Measurements from ENCODE around the gene TRAK1.

The TRAK1 gene

DNA sequence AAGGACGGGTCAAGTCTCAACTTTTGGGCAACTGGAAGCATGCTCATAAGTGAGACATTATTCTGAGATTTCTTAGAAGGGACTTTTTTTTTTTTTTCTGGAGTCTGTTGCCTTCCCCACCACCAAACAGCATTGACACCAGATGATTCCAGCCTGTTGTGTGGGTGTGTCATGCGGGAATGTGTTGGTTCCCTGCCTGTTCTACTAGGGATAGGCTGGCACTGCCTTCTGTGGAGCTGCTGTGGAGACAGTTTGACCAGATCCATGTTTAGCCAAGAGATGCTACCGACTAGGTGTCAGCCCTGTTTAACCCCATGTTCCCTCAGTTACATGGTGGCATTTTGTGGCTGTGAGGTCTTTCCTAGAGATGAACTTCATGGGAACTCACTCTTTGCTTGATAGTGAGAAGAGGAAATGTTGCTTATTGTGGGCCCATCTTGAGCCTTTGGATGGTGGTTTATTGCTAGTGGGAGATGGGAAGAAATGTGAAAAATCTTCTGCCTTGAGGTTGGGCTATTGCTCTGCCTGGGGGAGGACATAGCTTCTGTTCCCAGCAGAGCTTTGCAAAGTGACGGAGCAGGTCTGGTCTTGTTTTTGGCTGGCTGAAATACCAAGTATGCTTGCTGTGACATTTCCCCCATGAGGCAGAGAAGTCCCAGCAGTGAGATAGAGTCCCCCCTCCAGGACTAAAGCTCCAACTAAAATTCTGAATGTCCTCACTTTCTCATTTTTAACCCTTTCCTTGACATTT lies 31.3 kb downstream of the TRAK1 start:
- no peak for DNase-seq (ENCODE audit: low read depth in 1 of 2, low spot score in 1 of 2)

DNA sequence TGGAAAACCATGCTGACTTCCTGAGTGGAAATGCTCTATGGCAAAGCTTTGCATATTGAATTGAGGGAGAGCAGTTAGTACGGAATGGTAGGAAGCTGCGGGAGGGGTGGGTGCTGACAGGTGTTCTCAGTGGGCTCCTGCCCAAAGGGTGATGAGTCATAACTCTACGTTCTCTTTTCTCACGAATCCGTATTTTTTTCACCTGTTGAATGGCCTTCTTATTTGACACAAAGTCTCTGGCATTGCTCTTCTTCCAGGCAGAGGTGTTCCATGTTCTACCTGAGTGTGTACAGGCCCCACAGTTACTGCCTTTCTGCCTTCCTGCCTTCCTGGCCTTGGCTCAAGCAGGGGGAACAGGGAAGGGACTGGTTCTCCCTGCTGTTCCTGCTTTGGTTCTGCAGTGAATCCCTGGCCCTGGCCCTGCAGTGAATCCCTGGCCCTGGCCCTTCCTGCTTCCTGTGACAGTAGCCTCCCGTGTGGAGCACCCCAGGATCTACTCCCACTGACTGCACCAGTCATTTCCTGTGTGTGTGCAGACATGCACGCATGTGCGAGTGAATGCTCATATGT lies 31.9 kb downstream of the TRAK1 start:
- DNase-seq (ENCODE audit: low read depth in 1 of 2, low spot score in 1 of 2) = no peak

DNA sequence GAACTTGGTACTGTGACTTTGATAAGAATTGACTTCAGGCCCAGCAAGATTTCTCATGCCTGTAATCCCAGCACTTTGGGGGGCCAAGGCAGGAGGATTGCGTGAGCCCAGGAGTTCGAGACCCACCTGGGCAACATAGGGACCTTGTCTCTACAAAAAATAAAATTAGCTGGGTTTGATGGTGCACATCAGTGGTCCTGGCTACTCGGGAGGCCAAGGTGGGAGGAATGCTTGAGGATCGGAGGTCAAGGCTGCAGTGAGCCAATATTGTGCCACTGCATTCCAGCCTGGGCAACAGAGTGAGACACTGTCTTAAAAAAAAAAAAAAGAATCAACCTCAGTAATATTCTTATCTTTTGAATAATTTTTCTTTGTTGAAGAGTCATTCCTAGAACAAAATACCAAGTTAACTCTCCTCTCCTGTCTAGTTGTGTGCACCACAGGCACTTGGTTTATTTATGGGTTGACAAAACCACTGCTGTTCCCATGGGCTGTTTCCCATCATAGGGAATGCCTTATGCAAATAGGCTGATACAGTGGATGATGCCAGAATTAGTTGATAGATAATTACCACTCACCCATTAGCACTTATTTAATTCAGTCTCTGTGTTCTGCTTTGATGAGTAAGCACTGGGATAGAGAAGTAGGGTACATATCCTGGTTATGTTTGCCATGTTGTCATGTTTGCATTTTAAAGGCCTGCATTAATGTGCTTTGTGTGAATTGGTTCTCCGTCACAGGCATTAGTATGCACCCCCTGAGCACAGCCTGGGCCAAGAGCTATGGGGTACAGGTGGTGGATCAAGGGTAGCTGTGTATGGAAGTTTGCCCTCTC lies 32.9 kb downstream of the TRAK1 start:
- DNase-seq (ENCODE audit: low read depth in 1 of 2, low spot score in 1 of 2) = no peak

DNA sequence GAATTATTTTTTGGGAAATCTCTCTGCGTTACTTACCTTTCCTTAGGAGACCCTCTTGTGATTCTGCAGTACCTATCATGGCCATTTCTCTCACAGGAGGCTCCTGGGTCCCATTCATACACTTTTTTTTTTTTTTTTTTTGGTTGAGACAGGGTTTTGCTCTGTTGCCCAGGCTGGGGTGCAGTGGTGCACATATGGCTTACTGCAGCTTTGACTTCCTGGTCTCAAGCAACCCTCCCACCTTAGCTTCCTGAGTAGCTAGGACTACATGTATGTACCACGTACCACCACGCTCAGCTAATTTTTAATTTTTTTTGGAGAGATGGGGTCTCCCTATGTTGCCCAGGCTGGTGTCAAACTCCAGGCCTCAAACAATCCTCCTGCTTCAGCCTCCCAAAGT lies 36.1 kb downstream of the TRAK1 start:
- no peak for DNase-seq (ENCODE audit: low read depth in 1 of 2, low spot score in 1 of 2)

DNA sequence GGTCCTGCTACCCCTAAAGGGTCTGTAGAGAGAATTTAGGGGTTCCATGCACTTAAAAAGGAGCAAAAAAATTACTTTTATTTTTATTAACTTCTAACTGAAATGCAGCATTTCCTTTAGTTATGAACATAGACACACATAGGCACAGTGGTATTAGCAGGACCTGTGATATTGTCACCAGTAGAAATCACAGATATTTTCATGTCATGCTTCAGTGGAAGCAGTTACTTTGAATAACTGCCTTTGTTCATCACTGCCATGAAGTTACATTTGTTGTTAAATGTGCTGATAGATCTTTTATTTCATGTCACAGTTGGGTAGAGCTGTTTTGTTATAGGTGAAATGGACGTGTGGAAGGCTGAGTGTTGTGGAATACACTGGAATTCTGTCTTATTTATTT lies 37.4 kb downstream of the TRAK1 start:
- no peak for DNase-seq (ENCODE audit: low read depth in 1 of 2, low spot score in 1 of 2)

DNA sequence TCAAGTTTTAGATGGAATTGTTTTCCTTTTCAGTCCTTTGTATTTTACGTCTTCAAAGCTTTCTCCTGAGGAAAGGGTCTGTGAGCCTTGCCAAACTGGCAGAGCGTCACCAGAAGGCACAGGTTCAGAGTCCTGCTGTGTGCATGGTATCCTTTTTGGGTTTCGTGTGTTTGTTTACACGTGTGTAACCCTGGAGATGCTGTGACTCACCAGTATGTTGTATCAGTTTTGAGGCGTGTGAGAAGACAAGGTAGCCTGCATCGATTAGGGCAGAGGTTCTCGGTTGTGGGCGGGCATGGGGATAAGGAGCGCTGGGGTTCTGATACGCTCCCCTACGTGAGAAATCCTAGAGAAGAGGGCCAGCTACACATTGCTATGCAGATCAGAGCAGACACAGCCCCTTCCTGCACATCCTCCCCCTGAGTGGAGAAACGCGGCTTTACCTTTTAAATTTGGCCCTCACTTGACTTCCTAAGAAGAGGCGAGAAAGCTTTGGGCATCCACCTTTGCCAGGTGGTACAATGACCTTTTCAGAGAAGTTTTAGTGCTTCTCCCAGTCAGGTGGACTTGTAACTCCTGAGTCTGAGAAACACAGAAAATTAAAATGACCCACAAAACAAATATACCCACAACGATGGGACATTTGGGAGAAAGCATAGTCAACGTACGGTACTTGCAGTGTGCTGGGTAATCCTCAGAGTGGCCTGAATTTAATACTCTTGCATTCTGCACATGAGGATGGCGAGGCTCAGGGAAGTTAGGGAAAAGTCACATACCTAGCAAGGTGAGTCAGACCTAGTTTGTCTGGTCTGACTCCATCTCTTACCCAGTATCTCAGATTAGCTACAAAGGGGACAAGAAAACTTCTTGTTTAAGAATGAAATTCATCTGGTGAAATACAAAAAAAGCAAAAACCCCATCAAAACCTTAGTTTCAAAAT lies 38.1 kb downstream of the TRAK1 start:
- DNase-seq (ENCODE audit: low read depth in 1 of 2, low spot score in 1 of 2) = no peak

DNA sequence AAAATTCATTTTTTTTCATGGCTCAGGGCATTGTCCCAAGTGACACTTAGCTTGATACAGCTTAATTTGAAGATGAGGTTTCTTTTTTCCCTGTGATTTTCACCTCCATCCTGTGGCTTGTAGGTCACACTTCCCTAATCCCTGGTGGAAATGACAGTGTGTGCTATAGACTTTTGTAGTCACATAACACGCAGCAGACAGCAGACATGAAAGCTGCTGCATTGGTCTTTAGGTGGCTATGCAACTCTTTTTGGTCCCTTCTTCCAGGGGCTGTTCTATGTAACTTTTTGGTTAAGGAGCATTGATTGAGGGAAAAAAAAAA lies 38.8 kb downstream of the TRAK1 start:
- DNase-seq (ENCODE audit: low read depth in 1 of 2, low spot score in 1 of 2) = no peak

DNA sequence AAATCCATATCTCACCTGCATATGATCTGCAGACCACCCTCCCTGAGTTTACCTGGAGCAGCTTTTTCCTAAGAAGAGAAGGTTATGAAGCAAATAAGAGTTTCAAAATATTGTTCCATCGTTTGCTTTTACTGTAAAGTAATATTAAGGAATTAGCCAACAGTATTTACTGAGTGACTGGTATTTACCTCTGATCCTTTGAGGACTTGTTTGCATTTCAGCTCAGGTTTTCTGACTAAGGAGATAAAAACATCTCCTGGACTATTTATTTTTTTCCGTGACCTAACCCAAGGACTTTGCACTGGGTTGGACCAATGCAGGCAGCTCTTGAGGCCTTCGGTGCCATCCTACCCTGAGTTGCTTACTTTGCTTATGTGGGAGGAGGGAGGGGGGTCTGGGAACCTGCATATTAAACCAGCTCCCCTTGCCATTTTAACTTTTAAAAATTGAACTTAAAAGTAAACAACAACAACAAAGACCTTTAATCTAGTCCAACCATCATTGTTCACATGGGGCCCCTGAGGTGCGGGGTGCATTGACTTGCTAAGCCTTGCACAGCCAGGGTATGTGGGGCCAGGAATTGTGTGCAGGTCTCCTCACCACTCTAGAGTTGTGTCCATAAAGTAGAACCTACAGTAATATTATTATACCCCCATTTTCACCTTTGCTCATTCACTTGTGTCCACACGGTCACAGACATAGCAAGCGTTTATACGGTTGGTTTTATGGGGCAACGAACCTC lies 39.3 kb downstream of the TRAK1 start:
- DNase-seq (ENCODE audit: low read depth in 1 of 2, low spot score in 1 of 2) = no peak

DNA sequence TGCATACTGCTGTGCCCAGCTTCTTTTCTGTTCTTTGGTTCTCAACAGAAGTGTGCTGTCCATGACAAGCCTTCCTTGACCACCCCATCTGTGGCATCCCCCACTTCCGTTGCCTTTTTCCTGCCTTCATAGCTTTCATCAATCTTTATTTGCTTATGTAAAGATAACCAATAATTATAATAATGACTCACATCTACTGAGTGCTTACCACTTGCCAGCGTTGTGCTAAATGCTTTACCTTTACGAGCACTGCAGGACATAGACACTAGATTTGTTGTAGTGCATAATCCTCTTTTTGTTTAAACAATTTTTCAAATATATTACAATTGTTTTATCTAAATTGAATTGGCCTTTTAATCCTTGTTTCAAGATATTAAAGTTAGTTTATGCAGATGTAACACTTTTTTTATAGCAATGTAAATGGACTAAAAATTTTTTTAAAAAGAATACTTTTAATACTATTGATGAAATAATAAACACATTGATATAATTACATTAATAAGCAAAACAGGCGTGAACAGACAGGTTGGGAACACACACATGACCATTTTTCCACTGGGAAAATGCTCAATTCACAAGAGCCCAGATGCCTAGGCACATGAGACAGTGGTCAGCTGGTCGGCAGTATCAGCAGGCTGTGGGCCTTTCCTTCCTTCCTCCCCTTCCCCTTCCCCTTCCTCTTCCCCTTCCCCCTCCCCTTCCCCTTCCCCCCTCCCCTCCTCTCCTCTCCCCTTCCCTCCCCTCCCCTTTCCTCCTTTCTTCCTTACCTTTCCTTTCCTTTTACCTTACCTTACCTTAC lies 42.5 kb downstream of the TRAK1 start:
- DNase-seq (ENCODE audit: low read depth in 1 of 2, low spot score in 1 of 2) = no peak

DNA sequence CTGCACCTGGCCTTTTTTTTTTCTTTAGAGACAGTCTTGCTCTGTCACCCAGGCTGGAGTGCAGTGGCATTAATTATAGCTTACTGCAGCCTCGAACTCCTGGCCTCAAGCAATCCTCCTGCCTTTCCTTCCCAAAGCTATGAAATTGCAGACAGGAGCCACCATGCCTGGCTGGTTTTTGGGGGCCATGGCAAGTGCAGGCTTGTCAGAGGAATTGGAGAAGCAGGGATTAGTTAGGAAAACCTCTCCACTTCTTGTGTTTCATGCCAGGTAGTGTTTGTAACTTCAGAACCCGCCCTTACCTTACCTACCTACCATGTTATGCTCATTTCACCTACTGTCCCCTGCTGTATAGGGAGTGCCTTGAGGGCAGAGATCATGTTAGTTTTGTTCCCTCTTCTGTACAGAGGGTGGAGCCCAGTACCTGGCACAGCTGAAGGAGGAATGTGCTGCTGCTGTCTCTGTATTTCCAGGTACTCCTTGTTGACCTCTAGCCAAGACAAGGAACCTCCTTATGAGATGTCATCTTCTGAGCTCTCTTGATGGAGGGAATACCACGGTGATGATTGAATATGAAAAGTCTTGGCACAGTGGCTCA lies 43.8 kb downstream of the TRAK1 start:
- DNase-seq (ENCODE audit: low read depth in 1 of 2, low spot score in 1 of 2) = no peak

DNA sequence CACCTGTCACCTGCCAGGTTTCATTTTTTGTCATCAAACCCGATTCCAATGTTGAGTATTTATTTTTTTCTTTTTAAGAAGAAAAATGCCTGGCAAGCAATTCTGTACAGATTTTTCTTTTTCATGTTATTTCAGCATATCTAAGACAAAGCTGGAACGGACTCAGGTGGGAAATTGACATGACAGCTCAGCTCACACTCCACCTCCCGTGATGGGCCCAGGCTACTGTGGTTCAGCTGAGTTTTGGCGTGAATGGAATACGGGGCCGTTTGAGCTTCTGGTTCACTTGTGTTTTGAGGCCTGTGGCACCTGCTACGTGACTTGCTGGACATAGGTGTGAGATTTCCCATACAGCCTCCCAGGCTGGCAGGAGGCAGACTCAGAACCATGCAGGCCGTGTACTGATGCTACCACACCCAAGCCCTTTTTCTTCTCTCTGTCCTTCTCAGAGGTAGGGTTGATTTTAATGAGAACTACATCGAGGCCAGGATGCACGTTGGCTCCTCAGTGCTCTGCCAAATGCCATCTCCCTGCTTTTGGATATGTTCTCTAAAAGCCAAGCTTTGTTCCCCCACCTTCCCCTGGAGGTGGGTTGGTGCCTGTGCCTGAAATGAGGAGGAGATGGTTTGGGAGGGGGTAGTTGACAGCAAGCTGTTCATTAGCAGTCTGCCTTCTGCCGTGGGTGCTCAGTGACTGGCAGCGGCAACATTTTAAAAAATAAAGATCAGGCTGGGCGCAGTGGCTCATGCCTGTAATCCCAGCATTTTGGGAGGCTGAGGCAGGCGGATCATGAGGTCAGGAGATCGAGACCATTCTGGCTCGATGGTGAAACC lies 48.7 kb downstream of the TRAK1 start:
- DNase-seq (ENCODE audit: low read depth in 1 of 2, low spot score in 1 of 2) = no peak

DNA sequence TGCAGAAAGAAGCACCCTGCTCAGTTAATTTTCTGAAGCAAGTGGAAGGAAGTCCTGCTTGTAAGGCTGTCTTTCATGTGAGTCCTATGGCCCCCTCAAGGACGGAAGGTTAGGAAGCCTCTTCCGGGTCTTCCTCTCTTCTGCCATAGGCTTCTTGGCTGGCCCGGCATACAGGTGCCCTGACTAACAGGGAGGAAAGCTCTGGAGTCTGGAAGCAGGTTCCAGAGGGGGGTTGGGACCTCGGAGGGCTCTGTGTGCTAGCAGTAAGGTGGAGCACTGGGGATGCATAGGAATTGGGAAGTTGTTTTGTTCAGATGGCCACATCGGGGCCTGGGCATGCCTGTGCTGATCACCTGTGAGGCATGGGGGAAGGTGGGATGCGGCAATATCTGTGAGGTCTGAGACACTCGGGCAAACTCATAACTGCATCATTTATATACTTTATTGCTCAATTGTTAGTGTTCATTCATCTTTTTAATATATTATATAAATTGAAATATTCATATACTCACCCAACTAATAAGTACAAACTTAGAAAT lies 49.6 kb downstream of the TRAK1 start:
- no peak for DNase-seq (ENCODE audit: low read depth in 1 of 2, low spot score in 1 of 2)

DNA sequence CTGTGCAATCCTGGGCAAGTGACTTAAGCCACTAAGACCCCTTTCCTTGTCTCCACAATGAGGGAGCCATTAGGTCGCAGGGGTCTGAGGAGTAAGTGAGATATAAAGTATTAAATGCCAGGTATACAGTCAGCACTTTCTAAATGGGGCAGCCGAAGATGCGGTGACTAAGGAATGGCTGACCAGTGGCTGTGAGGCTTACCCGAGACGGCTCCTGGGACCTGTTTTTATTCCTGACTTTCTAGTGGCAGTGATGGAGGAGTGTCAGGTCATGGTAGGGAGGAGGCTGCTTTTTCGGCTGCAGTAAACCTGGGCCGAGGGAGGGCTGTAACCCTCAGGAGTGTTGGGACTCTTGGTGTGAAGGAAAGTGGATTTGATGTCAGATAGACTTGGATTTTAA lies 52.3 kb downstream of the TRAK1 start:
- no peak for DNase-seq (ENCODE audit: low read depth in 1 of 2, low spot score in 1 of 2)

DNA sequence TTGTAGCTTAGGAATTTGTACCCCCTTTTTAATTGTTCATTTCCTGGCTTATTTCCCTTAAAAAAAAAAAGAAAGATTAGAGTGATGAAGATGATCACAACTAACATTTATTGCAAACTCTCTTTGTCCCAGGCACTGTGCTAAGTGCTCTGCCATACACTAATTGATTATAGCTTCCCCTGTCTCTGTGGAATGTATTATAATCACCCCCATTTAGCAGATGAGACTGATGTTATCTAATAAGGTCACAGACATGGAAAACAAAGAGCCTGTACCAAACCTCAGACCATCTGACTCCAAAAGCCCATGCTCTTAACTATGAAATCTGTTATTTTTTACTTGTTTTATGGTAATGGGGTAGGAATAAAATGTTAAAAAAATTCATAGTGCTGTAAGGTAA lies 53.1 kb downstream of the TRAK1 start:
- no peak for DNase-seq (ENCODE audit: low read depth in 1 of 2, low spot score in 1 of 2)

DNA sequence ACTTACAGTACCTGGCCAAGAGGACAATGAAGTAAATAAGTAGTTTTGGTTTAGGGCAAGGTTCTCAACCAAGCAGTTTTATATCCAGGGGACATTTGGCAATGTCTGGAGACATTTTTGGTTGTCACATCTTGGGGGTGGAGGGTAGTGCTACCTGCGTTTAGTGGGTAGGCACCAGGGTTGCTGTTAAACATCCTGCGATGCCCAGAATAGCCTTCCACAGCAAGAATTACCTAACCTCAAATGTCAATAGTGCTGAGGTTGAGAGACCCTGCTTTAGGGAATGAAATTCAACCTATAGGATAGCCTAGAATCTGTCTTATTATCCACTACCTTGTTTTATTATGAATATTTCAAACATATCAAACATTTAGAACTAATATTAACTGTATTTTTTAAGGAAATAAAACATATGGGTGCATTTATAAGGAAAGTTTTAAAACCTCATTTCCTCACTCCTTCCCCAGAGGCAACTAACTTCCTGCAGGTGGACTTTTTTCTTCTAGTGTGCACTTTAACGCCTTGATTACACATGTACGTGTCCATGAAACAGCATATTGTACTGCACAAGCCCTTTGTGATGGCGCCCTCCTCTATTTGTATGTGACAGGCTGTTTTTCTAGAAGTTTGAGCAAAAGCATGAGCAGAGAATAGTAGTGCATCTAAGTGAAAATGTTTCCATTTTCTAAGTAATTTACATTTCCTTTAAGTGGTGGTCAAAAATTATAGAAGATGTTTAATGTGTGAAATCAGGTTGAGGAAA lies 57.1 kb downstream of the TRAK1 start:
- no peak for DNase-seq (ENCODE audit: low read depth in 1 of 2, low spot score in 1 of 2)

DNA sequence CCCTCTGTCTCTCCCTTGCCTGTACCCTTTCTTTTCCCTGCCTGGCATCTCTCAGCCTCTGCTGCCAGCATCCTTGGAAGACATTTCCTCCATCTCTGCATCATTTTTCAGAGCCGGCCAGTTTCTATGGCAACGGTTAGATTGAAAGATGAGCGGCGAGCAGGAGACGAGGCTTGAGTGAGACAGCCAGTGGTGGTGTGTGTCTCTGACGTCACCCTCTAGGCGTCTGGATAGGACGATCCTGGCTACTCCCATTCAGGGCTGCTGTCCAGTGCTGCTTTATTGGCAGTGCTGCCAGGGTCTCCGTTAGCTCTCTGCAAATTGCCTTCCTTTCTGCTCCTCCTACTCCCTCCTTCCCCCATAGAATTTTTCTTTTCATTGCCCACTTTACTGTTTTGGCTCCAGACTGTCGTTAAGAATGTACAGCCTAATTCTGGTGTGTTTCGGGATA lies 57.9 kb downstream of the TRAK1 start:
- no peak for DNase-seq (ENCODE audit: low read depth in 1 of 2, low spot score in 1 of 2)

DNA sequence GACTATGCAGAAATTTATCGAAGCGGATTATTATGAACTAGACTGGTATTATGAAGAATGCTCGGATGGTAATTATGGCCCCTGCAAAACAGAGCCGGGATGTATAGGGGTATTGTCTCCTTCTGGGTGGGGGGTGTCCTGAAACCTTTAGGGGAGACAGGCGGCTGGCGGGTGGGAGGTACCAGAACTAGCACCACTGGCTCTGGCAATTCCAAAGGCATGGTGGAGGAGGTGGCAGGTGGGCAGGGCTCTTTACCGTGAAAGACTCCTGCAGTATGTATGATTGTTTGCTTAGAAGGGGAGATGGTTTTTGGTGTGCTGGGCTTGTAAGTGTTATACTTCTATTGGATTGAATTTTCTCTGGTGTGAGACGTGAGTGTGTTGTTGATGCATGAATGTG lies 58.4 kb downstream of the TRAK1 start:
- no peak for DNase-seq (ENCODE audit: low read depth in 1 of 2, low spot score in 1 of 2)
